ENCODE measurements around the gene CHST9. TPM values are rescaled to one million over a fixed set of nuclear protein-coding genes. Genes with fewer than 3 reads are reported as not detected.
"Not testable (repeated sequence)": the region's sequence is repeated elsewhere in the genome, so short reads cannot be mapped to it uniquely, and the experiment has no call there.

CHST9 gene
- total RNA-seq, 1 donor from 2014 or later, result 8.7 TPM

DNA sequence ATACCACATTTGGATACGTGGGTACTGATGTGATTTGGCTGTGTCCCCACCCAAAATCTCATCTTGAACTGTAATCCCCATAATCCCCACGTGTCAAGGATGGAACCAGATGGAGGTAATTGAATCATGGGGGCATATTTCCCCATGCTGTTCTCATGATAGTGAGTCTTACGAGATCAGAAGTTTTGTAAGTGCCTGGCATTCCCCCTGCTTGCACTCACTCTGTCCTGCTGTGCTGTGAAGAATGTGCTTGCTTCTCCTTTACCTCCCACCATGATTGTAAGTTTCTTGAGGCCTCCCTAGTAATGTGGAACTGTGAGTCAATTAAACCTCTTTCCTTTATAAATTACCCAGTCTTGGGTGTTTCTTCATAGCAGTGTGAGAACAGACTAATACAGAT lies 70.3 kb downstream of the CHST9 start:
- intact Hi-C loops (cut with DNase I), result no loop called here
- ATAC-seq (ENCODE audit: poor library complexity) (no peak), DNase-seq (no peak)

DNA sequence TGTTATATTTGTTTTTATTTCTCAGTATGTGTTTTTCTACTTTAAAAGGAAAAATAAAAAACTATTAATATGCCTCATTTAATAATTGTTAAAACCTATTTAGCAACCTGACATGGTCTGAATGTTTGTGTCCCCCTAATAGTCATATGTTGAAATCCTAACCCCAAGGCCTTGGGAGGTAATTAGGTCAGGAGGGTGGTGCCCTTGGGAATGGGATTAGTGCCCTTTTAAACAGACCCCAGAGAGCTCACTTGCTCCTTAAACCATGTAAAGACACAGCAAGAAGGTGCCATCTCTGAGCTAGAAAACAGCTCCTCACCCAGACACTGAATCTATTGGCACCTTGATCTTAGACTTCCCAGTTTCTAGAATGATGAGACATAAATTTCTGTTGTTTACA lies 71.8 kb downstream of the CHST9 start:
- ATAC-seq (ENCODE audit: poor library complexity), result no peak
- intact Hi-C loops (cut with DNase I), result no loop called here
- no peak for DNase-seq

DNA sequence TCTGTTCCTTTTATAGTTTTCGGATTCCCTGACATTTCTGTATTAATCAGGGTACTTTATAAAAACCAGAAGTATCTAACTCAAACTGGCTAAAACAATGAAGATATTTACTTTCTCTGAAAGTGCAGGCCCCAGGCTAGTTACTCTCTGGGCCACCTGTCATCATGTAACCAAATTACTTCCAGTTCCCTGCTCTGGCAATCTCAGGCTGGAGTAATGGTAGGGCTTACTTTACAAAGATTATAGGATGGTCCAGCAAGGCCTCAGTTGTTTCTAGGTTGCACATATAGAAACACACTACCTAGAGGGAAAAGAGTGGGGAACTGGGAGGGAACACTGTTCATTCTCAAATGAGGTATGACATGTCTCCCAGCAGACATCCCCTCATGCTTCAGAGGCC lies 74.8 kb downstream of the CHST9 start:
- ATAC-seq (ENCODE audit: poor library complexity) (no peak), DNase-seq (no peak)
- intact Hi-C loops (cut with DNase I), result no loop called here

DNA sequence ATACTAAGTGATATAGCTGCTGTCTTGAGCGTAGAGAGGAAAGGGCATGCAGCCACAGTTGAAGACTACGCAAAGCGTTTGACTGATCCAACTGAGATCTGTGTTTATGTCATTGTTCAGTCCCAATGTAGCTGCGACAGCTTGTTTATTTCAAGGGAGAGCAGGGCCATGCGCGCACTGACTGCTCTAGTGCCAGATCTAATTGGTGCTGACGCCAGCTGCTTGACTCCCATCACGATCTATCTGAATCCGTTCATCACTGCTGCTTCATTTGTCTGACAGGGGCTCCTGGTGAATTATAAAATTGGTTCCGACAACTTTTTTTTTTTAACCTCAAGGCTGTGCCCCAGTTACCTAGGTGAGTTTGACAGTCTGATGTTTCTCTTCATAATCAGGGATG lies 75.7 kb downstream of the CHST9 start:
- DNase-seq, result peak; percentile 39
- intact Hi-C loops (cut with DNase I), result no loop called here
- peak; percentile 75 for ATAC-seq (ENCODE audit: poor library complexity)

DNA sequence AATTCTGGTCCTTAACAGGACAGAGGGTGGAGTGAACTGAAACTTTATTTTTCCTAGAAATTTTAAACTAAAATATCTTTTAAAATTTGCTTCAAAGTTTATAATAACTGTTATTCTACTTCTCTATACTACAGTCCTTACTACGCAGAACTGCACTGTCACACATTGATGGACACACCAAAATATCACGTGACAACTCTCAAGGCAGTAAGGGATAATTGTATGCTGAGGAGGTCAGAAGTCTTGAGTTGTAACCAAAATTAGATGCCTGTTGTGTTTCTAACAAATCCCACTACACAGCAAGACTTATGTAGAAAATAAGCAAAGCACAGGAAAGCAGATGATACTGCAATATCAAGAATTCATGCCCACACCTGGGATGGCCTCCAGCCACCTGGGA lies 76.3 kb downstream of the CHST9 start:
- DNase-seq (no peak), ATAC-seq (ENCODE audit: poor library complexity) (no peak)
- intact Hi-C loops (cut with DNase I), result no loop called here

DNA sequence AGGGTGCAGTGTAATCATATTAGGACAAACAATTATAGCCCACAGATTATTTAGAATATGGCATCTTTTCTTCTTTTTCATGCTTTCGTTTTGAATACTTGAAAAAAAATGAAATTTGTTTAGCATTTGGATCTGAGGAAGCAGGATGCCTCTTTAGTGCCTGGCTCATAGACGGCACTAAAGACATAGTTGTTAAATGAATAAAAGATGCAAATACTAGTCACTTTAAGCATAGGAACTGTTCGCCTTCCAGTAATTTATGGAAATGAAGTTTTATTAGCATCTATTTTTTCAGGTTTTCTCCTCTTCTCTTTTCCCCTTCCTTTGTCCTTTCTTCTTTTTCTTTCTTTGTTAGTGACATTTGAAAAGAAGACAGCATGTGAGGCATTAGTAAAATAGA lies 80.4 kb downstream of the CHST9 start:
- DNase-seq (no peak), ATAC-seq (ENCODE audit: poor library complexity) (no peak)
- intact Hi-C loops (cut with DNase I), result no loop called here

DNA sequence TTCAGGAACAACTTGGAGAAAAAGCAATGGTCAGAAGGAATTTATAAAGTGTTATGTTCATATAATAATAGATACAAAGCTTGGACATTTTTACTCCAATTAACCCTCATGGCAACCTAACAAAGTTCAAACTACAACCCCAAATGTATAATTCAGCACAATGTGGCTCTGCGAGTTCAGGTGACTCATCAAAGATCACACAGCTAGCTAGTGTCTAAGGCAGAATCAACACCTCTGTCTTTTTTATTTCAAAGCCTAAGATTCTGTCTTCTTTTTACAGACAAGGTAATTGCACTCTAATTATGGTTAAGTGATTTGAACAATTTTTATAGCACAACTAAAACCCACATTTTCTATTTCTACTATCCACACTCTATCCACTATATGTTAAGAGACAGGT lies 90.5 kb downstream of the CHST9 start:
- DNase-seq (no peak), ATAC-seq (ENCODE audit: poor library complexity) (no peak)
- intact Hi-C loops (cut with DNase I), result no loop called here

DNA sequence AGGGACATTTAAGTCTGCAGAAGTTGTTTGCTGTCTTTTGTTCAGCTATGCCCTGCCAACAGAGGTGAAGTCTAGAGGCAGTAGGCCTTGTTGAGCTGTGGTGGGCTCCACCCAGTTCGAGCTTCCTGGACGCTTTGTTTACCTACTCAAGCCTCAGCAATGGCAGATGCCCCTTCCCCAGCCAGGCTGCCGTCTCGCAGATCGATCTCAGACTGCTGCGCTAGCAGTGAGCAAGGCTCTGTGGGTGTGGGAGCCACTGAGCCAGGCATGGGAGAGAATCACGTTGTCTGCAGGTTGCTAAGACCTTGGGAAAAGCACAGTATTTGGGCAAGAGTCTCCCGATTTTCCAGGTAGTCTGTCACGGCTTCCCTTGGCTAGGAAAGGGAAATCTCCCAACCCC lies 91.8 kb downstream of the CHST9 start:
- ATAC-seq (ENCODE audit: poor library complexity); DNase-seq; intact Hi-C loops (cut with DNase I): not testable (repeated sequence)

DNA sequence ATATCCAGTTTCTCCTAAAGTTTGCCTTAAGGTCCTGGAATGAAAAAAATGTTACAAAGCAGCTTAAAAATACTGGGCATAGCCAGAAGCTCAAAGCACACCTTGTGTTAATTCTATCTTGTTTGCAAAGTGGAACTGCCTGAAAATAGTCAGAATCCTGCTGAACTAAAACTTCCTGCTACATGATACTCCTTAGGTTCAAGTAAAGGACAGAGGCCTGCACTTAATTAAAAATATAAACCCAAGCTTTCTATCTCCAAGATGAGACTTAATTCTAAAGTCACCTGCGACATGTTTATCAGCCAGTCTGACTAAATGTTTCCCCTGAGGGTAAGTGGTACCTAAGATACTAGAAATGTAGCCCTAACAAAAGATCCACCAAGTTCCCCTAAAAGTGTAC lies 103.4 kb downstream of the CHST9 start:
- DNase-seq (no peak), ATAC-seq (ENCODE audit: poor library complexity) (no peak)
- intact Hi-C loops (cut with DNase I), result no loop called here

DNA sequence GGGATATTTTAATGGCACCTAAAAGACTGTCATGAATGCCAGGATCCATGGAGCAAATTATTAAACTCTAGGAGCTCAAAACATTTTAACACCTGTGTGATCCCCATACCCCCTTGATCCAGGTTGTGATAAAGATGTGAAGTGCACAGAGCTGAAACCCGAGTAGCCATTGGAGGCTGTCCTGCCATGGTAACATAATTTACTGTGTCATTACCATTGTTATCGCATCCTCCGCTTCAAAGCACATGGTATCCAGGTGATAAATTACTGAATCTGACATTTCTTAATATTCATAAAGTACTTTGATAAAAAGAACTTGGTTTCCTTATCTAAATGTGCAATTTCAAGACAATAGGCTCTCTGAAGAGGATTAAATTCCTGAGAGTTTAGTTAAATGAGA lies 109.3 kb downstream of the CHST9 start:
- intact Hi-C loops (cut with DNase I), result no loop called here
- DNase-seq (no peak), ATAC-seq (ENCODE audit: poor library complexity) (no peak)

DNA sequence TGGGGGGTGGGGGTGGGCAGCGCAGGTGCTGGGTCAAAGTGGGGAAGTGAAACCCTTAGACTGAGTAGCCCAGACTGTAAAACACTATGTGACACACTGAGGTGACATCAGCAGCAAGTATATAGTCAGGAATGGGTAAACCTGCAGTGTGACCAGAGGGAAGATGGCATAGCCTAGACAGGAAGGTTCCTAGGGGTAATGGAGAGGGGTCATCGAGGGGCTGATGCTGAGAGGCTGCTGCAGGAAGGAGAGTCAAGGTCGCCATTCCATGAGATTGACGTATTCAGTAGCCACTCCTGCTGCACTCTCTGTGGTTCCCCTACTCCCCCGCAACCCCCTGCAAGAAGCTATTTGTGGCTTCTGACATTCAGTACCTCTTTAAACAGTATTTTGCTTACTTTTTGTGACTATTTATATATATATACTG lies 111.7 kb downstream of the CHST9 start:
- DNase-seq, result no peak
- intact Hi-C loops (cut with DNase I), result no loop called here
- ATAC-seq (ENCODE audit: poor library complexity), result no peak

DNA sequence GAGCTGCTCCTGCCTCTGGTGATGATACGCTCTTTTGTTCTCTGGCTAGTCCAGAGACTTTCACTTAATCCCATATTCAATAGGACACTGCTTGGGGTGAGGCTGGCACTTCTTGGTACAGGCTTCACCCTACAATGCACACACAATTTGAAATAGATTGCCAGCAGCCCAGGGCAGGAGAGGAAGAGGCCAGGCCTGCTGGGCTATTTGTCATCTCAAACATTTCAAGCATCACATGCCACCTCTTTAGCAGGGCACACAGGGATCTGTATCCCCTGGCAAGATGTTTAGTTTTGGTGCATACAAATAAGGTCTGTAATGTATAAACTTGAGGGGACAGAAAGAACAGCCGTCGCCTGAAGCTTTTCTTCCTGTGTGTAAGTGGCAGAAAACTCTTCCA lies 120.4 kb downstream of the CHST9 start:
- DNase-seq, result no peak
- peak; percentile 91 for ATAC-seq (ENCODE audit: poor library complexity)
- intact Hi-C loops (cut with DNase I), result no loop called here

DNA sequence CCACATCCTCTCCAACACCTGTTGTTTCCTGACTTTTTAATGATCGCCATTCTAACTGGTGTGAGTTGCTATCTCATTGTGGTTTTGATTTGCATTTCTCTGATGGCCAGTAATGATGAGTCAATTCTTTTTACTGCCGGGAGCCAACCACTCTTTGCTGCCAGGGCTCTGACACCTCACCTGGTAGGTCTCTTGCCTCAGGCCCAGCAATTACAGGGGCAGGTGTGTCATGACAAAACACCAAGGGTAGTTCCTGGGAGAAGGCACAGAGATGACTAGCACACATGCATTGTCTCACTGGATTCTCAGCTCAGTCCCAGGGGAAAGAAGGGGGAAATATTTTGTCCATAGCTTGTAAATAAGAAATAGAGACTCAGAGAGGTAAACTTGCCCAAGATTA lies 122.3 kb downstream of the CHST9 start:
- intact Hi-C loops (cut with DNase I), result no loop called here
- no peak for DNase-seq
- no peak for ATAC-seq (ENCODE audit: poor library complexity)

DNA sequence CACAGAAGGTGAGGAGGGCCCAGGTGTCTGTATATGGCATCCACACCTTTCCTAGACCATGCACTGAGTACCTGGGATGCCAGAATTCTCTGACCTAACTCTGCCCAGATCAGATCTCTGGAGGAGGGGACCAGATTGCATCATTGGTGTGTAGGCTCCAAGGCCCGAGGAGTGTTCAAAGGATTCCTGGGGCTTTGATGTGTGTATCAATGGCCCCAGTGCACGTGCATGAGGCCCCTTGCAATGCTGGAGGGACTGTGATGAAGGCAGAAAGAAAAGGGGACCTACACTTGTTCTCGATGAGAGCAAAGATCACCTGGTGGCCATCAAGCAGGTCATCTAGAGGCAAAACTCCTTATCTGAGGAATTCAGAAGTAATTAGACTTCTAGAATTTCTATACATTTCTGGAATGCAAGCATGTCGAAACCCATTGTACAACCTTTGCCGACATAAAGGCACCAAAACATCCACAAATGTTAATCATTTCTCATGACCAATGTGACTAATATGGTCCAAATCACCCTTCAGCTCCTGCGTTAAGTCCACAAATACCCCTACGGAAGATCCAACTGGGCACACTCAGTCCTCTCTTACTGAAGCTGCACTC lies 123.5 kb downstream of the CHST9 start:
- DNase-seq, result no peak
- intact Hi-C loops (cut with DNase I), result no loop called here
- no peak for ATAC-seq (ENCODE audit: poor library complexity)

DNA sequence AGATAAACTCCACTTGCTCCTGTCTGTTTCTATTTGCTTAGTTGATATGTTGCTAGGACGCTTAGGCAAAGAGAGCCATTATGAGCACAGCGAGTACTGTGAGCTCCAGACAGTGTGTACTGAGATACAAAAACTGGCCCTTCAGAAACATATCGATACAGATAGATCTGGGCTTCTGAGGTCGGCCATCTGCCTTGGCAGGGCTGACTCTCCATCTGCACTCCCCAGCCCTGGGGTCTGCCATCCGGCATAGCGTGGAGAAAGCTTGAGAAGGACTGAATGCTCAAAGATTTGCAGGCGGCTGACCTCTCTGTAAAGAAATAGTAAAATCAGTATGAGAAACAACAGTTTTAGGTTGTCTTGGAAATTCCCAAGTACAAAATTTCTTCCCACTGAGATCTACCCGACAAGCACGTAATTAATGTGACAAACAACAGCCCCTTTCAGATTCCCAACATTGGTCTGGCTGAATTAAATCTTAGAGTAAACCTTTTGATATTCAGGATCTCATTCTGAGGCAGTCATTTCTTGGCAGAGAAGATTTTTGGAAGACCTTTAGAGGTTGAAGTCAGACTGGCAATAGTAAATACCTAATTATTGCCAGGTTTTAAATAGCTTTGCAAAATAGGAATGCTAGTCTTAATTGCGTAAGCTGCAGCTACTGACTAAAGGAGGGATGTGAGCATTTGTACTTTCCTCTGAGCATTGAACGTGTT lies 127.4 kb downstream of the CHST9 start:
- ATAC-seq (ENCODE audit: poor library complexity) (peak; percentile 93), DNase-seq (peak; percentile 39)
- intact Hi-C loops (cut with DNase I), result no loop called here

DNA sequence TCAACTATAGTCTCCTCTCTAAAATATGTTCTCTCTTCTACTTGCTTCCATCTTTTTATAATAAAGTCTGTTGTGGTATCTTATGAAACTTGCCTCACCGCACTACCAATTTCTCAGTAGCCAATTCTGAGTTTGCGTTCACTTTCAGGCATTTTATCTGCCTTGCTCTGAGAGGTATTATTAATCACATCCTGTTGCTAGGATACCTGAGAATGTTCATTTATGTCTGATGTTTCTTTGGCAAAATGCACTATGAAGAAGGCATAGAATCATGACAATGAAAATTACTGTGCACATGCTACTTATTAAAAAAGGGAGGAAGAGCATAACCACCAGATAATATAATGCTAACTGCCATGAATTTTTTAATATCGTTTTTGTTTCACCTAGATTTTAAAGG lies 130.2 kb downstream of the CHST9 start:
- ATAC-seq (ENCODE audit: poor library complexity) (peak; percentile 28), DNase-seq (no peak)
- intact Hi-C loops (cut with DNase I), result no loop called here

DNA sequence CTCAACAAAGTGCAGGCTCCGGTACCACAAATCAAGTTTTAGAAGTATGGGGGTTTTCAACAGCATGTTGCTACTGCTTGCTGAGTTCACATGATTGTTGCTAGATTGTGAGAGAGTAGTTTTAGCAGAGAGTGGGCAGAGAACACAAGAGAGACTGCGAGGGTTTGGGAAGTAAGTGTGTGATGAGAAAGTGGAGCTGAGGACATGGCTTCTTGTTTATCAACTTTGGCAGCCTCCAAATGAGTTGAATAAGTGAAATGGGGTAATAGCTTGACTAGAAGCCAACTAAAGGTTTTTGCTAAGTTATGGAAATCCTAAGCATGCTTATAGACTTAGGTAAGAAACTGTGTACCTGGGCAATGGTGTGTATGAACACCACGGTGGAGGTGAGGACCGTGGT lies 135.1 kb downstream of the CHST9 start:
- intact Hi-C loops (cut with DNase I), result no loop called here
- ATAC-seq (ENCODE audit: poor library complexity) (peak; percentile 42), DNase-seq (no peak)

DNA sequence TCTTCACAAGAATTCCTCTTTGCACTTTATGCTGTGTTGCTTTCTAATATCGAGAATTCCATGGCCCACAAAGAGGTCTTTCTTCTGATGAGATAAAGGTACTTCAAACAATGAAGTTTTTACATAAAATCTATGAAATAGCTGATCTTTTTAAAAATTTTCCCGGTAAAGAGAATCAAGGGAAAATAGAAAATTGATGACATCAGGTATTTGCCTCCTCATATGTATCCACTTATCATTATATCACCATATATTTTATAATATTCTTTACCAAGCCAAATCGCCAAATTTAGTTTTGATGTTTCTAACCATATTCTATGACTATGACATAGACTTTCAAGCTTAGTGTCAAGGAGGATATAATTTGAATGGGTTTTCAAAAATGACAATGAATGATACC lies 139.8 kb downstream of the CHST9 start:
- intact Hi-C loops (cut with DNase I), result no loop called here
- no peak for DNase-seq
- no peak for ATAC-seq (ENCODE audit: poor library complexity)

DNA sequence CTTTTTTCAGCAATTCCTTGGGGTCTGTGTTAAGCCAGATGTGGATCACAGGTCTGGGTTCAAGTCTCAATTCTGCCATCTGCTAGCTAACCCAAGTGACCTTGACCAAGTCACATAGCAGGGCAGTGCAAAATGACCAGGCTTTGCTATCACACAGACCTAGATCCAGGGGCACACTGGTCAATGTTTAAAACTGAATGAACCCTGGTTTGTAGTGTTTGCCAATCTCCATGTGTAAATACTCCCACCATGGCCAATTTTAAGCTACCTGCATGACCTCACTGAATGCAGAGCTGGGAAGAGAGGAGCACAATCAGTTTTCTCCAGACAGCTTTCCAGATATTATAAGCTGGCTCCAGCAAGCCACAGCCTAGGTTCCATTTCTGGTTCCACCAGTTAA lies 142.9 kb downstream of the CHST9 start:
- DNase-seq (no peak), ATAC-seq (ENCODE audit: poor library complexity) (no peak)
- intact Hi-C loops (cut with DNase I), result no loop called here

DNA sequence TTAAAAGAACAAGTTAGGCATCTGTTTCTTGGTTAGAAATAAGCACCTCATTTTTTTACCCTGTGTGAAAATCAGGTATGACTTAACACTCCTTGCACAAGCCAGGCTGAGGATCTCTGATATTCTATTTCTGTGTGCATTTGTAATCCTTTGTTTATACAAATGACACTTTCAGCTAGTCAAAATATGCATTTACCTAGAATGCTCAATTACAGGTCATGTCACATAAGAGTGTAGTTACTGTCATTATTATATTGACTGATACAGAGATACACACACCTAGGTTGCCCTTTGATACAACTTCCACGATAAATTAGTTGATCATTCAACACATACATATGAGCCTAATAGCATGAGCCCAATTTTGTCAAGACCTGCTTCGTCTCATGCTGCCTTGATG lies 144.3 kb downstream of the CHST9 start:
- DNase-seq, result no peak

DNA sequence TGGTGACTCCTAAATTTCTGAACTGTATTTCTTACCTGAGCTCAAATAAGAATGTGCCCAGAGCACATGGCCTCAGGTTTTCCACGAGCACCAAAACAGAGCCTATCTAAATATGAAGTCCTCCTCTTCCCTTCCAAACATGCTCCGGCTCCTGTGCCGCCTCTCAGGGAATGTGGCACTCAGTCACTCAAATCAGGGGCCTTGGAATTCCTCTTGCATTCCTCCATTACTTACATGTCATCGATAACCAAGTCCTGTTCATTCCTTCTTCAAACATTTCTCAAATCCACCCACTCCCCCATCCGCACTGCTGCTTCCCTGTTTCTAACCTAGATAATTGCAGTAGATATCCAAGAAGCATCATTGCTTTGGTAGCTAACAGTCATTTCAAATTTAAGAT lies 151.4 kb downstream of the CHST9 start:
- intact Hi-C loops (cut with DNase I), result no loop called here
- no peak for ATAC-seq (ENCODE audit: poor library complexity)

More for the DNA sequence above, 144.3 kb downstream of the CHST9 start:
- no peak for ATAC-seq (ENCODE audit: poor library complexity)
- intact Hi-C loops (cut with DNase I), result no loop called here

More for the DNA sequence above, 151.4 kb downstream of the CHST9 start:
- DNase-seq, result no peak
